Measurements from ENCODE around the gene CUEDC1.
"Not testable (repeated sequence)": the region's sequence is repeated elsewhere in the genome, so short reads cannot be mapped to it uniquely, and the experiment has no call there.

CUEDC1 gene

DNA sequence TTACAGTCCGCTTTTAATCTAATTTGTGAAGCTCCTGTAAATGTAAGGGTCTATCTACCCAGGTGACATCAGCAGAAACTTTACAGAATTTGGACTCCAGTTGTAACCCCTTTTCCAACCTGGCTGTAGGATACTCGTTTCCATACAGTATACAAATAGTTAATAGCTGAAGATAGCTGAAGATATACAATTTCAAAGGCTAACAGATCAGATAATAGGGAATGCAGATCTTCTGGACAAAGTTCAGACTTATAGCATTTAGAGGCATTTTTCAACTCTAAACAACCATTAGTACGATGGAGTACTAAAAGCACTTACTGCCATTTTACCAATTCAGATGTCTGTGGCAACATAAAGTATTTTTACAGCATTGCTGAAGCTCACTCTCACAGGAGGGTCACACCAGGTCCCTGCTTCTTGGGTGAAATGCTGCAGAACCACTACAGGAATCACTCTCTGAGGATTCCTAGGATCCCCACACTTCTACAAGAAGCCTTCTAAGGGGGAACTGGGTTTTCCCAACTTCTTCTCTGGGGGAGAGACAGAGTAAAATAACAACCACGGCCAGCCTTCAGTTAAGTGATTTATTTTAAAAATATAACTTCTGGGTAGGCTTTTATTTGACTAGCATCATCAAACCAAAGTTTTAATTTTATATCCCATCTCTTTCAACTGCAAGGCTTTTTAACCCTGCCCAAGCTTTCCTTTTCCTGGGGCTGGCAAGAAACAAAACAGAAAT, 29.9 kb upstream of the CUEDC1 start:
- no peak for DNase-seq (ENCODE audit: low spot score)

DNA sequence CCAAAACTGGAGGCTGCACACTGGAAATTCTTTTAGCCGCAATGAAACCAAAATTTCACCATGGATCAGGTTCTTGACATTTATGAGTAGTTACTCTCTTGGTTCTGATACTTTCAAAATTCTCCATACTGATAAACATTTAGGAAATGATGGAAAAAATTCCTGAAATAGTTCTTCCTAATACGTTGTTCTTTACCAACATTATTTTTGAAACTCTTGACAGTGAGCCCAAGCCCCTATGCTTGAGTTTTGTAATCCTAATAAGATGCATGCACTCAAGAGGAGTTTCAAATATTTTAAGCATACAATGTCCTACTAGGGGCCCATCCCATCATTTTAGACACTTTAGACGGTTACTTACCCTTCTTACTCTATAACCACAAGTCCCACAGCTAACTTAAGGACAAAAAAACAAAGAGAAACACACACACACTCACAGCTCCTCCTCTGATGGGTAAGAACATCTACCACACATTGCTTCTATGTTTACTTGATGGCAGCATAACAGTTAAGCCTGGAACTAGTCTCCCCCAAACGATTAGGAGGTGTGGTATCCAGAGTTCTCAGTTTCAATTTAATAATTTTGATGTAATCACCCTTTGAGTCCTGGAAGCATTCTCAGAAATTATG, 29.2 kb upstream of the CUEDC1 start:
- no peak for DNase-seq (ENCODE audit: low spot score)

DNA sequence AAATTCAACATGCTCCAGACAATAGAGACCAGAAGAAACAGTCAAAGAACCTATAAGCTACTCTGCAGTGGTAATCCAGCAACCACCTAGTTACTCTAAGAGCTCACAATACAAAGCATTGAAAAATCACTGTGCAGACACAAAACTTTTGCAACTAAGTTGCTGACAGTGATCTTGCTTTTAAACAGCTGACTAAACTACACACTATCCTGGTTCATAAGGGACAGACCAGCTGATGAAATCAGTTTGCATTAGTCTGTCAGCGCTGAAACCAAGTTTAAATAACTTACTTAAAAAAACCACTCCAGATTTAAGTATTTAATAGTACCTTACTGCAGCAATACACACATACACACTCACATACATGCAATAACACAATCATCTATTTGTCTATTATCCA, 28.2 kb upstream of the CUEDC1 start:
- no peak for DNase-seq (ENCODE audit: low spot score)

DNA sequence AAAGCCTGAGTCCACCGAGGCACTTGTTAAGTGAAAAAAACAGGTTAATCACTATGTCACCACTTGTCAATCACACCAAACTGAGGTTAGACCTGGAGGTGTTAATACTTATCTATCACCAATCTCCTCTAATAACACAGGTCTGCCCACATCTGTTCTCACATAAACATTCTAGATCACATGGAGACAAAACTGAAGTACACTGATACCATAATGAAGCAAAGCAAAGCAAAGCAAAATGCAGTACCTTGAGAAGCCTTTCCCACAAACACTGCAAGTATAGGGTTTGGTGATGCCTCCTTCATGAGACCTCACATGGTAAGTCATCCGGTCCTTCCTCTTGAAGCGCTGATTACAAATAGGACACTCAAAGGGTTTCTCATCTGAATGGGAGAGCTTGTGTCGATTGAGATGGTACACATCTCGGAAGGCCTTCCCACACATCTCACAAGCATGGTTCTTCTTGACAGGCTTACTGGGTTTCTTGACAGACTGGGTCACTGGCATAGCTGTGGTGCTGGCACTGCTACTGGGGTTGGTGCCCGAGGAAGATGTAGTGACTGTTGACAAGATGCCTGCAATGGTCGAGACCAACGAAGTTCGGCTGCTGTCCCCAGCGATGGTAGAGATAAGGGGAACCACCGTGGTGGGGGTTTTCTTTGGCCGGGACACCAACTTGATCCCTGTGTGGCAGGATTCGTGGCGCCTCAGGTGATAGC, 27.4 kb upstream of the CUEDC1 start:
- no peak for DNase-seq (ENCODE audit: low spot score)

DNA sequence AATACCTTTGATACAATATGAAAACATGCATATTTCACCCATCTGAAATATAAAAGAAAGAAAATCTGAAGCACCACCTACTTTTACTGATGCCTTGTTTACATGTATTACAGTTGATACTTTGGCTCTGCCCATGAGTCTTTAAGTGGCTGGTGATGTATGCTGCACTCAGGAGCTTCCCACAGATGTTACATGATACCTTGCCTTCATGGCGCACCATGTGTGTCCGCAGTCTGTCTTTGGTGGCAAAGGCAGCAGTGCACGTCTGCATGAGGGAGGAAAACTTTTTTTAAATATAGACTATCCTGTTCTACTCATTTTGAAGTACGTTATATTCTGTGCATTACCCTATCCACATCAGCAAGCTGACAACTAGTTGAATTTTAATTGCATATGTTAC, 25.3 kb upstream of the CUEDC1 start:
- no peak for DNase-seq (ENCODE audit: low spot score)

DNA sequence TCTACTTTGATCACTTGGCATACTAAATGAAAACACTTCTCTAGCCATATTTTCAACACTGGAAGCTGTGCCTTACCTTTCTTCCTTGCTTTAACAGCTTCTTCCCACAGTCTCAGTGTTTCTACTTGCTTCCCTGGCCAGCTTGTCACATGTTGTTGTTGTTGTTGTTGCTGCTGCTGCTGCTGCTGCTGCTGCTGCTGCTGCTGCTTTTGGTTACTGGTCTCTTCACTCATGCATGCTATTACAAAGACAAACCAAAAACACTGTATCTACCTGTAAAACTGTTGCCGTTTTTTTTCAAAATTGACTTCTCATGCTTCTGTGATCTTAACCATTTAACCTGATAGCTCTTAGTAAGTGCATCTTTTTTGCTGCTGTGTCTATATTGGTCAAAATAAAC, 23.9 kb upstream of the CUEDC1 start:
- DNase-seq (ENCODE audit: low spot score): no peak

DNA sequence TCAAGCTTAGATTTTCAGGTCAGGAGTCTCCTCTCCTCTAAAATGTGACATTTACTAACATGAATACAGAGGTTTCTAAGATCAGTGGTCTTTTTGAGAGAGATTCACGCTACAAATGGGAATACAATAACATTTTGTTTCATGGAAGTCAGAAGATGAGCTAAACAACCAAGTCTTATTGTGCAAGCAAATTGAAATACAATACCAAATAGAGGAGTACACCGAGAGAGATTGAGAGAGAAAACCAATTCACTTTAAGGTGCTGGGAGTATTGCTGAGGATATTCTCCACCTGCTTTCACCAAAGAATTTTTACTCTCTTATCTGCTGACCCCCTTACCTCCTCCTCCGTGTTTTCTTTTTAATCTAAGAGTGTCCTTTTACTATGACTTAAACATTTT, 21.4 kb upstream of the CUEDC1 start:
- no peak for DNase-seq (ENCODE audit: low spot score)

DNA sequence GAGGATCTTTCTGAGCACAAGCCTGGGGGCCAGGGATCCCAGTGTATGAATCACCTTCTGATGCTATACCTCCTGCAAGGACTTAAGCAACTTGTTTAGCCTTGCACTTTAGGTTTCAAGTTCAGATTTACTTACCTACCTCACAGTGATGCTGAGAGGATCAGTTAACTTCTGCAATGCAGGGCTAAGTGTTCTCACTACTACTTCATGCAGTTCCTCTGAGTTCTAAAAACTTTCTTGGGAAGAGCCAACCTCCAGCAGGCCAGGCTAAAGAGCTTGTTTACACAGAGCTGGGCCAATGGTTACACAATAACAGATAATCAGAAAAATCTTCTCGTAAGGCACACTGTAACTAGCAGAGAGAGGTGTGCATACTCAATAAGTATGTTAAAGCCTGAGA, 19.8 kb upstream of the CUEDC1 start:
- no peak for DNase-seq (ENCODE audit: low spot score)

DNA sequence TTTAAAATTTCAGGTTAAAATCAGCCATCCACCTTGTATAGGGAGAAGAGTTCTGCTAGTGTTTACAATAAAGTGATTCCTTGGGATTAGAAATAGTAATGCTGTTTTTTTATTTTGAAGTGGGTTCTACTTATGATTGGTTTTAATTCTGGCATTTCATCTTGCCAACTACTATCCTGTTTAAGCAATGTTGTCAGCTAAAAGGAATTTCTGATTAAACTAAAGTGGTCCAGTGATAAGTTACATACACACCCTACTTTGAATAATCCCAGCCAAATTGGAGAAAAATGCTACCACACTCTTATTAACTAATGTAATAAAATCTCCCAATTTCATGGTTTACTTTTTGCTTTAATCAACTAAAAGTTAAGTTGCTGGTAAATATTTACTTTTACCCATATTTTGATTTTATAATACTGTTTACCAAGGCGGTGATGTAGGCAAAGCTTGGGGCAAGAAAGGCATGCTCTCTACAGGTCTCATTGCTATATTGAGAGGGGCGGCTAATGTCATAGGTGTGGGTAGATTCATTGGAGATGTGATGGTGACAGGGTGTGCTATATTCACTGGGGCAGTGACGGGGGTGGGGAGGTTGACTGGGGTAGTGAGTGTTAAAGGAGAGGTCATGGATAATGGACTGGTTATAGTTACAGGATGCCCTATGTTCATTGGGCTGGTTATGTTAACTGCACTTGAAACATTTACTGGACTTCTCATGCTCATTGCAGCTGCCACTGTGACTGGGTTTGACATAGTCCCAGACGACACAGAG, 19.0 kb upstream of the CUEDC1 start:
- DNase-seq (ENCODE audit: low spot score): not testable (repeated sequence)

DNA sequence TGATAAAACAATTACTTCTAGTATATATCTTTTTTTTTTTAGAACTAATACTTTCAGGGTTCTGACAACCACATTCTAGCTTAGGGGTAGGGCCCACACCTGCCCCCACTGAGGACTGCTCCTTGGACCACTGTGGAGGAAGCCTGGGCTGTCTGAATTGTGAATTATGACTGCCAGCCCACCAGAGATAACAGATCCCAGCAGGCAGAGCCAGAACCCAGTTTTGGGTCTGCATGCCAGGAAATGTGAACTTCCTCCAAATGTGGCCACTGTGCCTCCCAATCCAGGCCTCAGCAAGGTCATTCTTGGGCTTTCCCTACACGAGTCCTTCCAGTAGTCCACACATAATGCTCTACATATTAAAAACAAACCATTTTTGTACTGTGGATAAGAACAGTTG, 16.9 kb upstream of the CUEDC1 start:
- no peak for DNase-seq (ENCODE audit: low spot score)

DNA sequence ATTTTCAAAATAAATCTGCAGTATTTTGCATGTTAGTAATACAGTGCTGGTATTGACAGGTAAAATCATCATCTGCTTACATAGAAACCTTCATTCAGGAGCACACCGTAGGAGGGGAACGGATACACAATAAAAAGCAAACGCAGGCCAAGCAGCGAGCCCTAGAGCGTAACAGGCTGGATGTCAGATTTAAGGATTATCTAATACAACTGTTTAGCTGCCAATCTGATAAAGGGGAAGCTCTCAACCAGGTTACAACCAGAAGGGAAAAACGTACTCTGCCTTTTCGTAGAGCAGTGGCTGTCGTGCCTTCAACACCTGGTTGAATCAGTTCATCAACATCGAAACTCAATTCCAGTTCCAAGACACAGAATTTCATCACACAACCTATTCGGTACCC, 16.4 kb upstream of the CUEDC1 start:
- no peak for DNase-seq (ENCODE audit: low spot score)

DNA sequence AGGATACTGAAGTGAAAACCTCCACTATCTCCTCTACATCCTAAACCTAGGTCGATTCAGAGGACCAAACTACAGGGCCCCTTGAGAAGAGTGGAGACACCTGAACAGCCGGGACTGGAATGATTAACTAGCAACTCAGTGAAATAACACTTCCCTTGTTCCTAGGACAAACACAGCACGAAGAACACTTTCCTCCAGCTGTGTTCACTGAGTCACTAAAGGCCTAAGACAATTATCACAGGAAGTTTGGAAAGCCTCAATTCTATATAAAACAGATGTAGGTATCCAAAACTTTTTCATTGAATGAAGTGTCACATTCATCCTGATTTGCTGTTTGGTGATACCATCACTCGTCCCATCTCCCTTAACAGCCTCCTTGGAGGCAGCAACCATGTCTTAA, 15.5 kb upstream of the CUEDC1 start:
- no peak for DNase-seq (ENCODE audit: low spot score)

DNA sequence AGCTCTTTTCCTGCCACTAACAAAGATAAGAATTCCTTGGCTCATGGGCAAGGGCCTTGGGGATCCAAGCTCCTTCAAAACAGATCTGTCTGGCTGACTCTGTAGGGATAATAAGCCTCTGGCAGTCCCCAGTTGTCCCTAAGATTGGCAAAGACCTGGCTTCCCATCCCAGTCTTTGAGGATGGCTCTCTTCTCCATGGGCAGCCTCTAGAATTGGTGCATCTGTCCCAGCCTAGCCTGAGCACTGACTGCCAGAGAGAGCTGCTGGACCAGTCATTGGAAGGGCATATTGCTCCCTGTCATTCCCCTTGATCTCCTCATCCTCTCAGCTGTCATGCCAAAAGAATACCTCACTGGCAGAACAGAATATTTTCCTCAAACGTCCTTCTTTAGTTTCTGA, 13.2 kb upstream of the CUEDC1 start:
- no peak for DNase-seq (ENCODE audit: low spot score)

DNA sequence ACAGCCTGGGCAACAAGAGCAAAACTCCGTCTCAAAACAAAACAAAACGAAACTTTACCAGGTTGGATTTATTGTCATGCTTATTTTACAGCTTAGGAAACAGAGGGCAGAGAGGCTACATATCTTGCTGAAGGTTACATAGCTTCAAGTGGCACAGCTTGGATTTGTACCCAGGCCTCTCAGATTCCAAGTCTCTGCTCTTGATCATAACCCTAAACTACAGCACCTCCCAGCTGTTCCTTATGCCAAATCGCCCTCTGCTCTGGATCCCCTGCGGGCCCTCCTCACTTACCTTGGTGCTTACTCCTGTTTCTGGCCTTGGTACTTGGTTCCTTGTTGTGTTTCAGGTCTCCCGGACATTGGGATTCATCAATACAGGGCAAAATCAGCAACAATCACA, 11.7 kb upstream of the CUEDC1 start:
- no peak for DNase-seq (ENCODE audit: low spot score)

DNA sequence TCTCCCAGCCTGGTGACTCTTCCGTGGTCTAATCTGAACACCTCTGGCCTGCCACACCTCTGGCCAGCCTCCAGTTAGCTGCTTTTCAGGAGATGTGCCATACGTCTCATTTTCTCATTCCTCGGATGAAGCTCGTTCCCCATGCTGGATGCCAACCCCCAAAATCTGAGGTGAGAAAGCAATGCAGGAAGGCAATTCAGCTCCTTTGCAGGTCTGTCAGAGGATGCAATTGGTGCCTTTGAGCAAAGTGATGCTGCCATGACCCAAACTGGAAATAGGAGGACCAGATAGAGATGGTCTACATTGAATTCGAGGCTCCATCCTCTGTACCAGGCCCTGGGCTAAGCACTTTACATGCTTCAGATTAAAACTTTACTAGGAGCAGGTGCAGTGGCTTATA, 11.0 kb upstream of the CUEDC1 start:
- no peak for DNase-seq (ENCODE audit: low spot score)

DNA sequence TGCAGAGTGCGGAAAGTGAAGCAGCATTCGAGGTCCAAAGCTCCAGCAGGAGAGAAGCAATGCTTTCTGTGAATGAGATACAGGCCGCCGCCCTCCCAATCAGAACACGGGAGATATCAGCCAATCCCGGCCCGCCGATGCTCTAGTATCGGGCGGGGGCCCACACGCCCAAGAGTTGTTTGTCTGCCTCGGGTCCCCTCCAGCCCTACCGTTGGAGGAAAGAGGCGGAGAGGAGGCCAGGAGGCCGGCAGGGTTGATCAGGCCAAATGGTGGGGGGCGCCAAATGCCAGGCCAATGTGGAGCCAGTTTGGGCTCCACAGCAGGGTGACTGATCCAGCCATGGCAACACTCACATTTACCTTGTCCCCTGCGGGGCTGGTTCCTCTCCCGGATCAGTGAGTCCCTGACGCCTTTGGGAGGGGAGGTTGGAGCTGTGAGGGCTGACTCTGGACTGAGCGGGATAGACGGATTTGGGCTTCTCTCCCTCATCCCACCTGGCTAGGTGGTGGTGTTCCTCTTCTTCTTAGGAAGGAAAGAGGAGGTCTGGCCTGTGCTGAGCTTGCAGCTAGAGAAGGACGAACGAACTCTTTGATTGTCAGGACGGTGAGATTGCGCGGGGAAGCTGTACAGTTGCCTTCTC, 10.4 kb upstream of the CUEDC1 start:
- no peak for DNase-seq (ENCODE audit: low spot score)

DNA sequence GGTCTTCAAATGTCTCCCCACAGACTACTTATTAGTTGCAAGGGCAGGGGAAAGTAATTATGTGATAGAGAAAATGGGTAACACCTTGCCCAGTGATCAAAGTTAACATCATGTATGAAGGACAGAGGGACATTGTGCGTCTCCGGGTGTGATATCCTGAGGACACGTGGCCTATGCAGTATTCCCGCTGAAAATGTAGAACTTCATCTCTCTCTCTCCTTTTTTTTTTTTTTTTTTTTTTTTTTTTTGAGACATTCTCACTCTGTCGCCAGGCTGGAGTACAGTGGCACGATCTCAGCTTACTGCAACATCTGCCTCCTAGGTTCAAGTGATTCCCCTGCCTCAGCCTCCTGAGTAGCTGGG, 7.9 kb upstream of the CUEDC1 start:
- DNase-seq (ENCODE audit: low spot score): no peak

DNA sequence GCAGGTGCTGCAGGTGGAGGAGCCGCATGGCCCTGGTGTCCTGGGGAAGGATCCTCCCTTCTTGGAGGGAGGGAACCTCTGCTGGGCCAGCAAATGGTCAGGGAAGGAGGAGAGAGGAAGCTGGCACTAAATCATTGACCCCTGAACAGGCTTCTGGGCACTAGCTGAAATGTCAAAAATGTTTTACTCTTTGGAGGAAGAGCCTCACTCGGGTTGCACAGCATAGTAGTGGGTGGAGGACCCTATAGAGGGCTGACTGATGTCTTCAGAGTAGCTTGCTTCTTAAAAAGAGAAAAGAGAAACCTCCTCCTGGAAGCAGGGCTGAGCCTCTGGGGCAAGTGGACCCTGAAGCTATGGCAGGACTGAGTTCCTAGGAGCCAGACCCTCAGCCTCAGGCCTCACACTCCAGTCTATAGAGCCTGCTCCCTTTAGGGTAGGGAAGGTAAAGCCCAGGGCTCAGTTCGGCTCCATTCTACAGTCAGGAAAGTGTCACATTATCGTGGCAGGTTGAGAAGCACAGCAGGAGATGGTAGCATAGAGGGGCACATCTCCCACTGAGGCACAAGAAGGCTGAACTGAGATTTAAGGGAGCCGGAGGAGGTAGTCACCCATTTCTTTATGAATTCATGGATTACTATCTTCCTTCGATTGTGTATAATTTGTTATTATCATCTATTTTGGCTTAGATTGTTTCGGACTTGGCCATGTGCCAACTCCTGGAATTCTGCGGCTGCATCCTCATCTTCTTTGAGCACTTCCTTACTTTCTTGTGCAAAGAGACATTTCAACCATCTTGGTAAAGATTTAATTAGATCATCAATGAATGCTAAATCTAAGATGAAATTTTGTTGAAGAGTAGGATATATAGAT, 7.3 kb upstream of the CUEDC1 start:
- no peak for DNase-seq (ENCODE audit: low spot score)

DNA sequence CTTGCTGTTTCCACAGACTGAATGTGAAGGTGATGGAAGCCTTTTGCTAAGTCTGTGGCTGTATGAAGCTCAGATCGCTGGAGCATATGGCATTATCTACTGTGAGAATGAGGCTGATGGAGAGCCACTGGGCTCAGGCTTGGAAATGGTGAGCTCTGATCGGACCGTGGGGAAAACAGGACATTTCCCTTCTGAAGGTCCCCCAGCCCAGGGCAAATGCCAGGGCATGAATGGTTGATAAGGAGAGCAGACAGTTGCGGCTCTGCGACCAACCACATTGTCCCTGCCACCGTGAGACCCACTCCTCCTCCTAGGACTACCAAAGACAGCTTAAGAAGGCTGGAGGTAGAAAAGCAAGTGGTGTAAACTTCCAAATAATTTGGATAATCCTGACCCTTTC, 4.7 kb upstream of the CUEDC1 start:
- DNase-seq (ENCODE audit: low spot score): no peak

DNA sequence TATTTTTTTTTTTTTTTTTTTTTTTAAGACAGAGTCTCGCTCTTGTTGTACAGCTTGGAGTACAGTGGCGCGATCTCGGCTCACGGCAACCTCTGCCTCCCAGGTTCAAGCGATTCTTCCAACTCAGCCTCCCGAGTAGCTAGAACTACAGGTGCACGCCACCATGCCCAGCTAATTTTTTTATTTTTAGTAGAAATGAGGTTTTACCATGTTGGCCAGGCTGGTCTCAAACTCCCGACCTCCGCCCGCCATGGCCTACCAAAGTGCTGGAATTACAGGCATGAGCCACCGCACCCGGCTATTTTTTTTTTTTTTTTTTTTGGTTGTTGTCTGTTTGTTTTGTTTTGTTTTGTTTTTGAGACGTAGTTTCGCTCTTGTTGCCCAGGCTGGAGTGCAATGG, 3.2 kb upstream of the CUEDC1 start:
- not testable (repeated sequence) for DNase-seq (ENCODE audit: low spot score)

DNA sequence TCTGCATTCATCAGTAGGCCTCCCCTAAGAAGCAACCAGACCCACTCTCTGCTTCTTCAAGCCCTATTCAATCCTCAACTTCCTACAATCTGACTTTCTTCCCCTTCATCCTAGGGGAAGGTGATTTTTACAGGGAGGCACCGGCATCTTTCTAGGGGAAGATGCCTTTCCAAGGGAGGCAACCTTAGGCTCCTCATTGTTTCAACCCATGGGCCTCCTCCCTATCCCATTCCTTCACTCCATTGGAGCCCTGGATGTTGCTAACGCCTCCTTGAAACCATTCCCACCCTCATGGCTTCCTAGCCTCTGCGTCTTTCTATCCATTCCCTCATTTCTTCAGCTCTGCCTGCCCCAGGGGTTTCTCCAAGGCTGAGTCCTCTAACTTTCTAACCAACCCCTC, 2.7 kb upstream of the CUEDC1 start:
- no peak for DNase-seq (ENCODE audit: low spot score)
